Panc1 (cell line): ENCODE data around the gene CORO7. TPM values are rescaled to one million over a fixed set of nuclear protein-coding genes. Genes with fewer than 3 reads are reported as not detected.

ENCODE experiments used
- ATAC-seq: fragments of 200-7000 bp; cut with Tn5 transposase; 2 replicates; pipeline ENCODE4 v1.9.1; 2020; ENCODE audit warnings: mild to moderate bottlenecking, moderate library complexity
- BruUV-seq: library from RNA; stranded (reverse); fragments of 400-500 nt; replicated peaks from 2 replicates; lab custom pipeline; 2021; lab: Mats Ljungman, UMichigan
- CTCF ChIA-PET: fragments of 300-600 bp; sonication (Branson Sonifier 250); formaldehyde crosslinking; loops from one replicate; lab custom pipeline; 2022; ENCODE audit warnings: antibody characterized with exemption; lab: Charles Lee
- POLR2A ChIA-PET: fragments of 300-600 bp; sonication (Branson Sonifier 250); formaldehyde crosslinking; loops from one replicate; lab custom pipeline; 2022; ENCODE audit warnings: antibody characterized with exemption; lab: Charles Lee
- DNase-seq: peaks from one replicate; pipeline ENCODE4 v3.0.0-alpha.2; 2010; ENCODE audit warnings: low read depth, low spot score
- H3K27ac ChIP-seq: 2 replicates; pipeline ENCODE4 v1.5.1; 2011; ENCODE audit warnings: mild to moderate bottlenecking, low read length, inconsistent platforms
- H3K27me3 ChIP-seq: fragments of 200-500 bp; sonication (Bioruptor generic); 2 replicates; pipeline ENCODE4 v1.6.0; 2014; ENCODE audit warnings: low read length, inconsistent platforms; ENCODE audit not compliant: control insufficient read depth, insufficient read depth
- H3K36me3 ChIP-seq: fragments of 200-500 bp; sonication (Bioruptor generic); 2 replicates; pipeline ENCODE4 v1.5.1; 2014; ENCODE audit warnings: inconsistent platforms, mild to moderate bottlenecking, low read length, moderate library complexity; ENCODE audit not compliant: control insufficient read depth, insufficient read depth
- H3K4me1 ChIP-seq: 2 replicates; pipeline ENCODE4 v1.5.1; 2011; ENCODE audit warnings: inconsistent platforms, mild to moderate bottlenecking, low read length, moderate library complexity; ENCODE audit not compliant: control insufficient read depth, insufficient read depth
- H3K4me3 ChIP-seq, 2 experiments: 2 replicates each; pipeline ENCODE4 v1.5.1; 2011 to 2012; ENCODE audit warnings: low read depth in 2 of 2, low read length in 2 of 2, mild to moderate bottlenecking in 2 of 2, inconsistent platforms in 1 of 2, moderate library complexity in 1 of 2
- H3K9me3 ChIP-seq: fragments of 200-500 bp; sonication (Bioruptor generic); 2 replicates; pipeline ENCODE4 v1.5.1; 2014; ENCODE audit warnings: low read depth, mild to moderate bottlenecking, inconsistent platforms, low read length, moderate library complexity; ENCODE audit not compliant: control insufficient read depth, insufficient read depth
- CTCF ChIP-seq: fragments of 450-650 bp; IDR thresholded peaks from 2 replicates; pipeline ENCODE4 v1.5.1; 2017; ENCODE audit warnings: mild to moderate bottlenecking
- POLR2AphosphoS5 ChIP-seq: IDR thresholded peaks from 2 replicates; pipeline ENCODE4 v1.6.1; 2012; ENCODE audit warnings: mild to moderate bottlenecking, low read depth, low read length, moderate library complexity
- REST ChIP-seq, 2 experiments: IDR thresholded peaks; 2 replicates each; pipeline ENCODE4 v1.6.1; 2011 to 2012; ENCODE audit warnings: low read depth in 2 of 2, control low read depth in 1 of 2, low read length in 1 of 2, mild to moderate bottlenecking in 1 of 2, moderate library complexity in 1 of 2; ENCODE audit not compliant: insufficient read depth in 1 of 2
- SIN3A ChIP-seq: IDR thresholded peaks from 2 replicates; pipeline ENCODE4 v1.6.1; 2012; ENCODE audit warnings: low read depth, mild to moderate bottlenecking, low read length, moderate library complexity, borderline replicate concordance; ENCODE audit not compliant: insufficient read depth
- TCF7L2 ChIP-seq: IDR thresholded peaks from 2 replicates; pipeline ENCODE4 v1.6.1; 2011; ENCODE audit warnings: mild to moderate bottlenecking, low read depth, low read length, inconsistent platforms
- in situ Hi-C: cut with HindIII; loops from 2 replicates; pipeline ENCODE4 v1.10.0; 2016; ENCODE audit warnings: low sequenced_read_pairs, low pct_unique_long_range_greater_than_20kb
- intact Hi-C: fragments of 100-400 bp; cut with micrococcal nuclease; formaldehyde crosslinking; loops from one replicate; pipeline ENCODE4 v1.10.0; 2022; ENCODE audit not compliant: unreplicated experiment
- total RNA-seq: library from RNA; stranded (reverse); gene quantifications from one replicate; pipeline ENCODE4 v1.2.1, GENCODE V29; 2021; ENCODE audit not compliant: unreplicated experiment

CORO7 gene
- total RNA-seq, 1 experiment from 2014 or later = 37.5 TPM

- DNase-seq (no peak), ATAC-seq (no peak)
- Histone ChIP-seq H3K27ac (no peak overlapping the region), H3K36me3 (peaks cover 2% of the 10 kb centered on the region; the same call in 1 of the 2 replicates), H3K4me1 (peaks cover 7% of the 10 kb centered on the region), H3K9me3 (no peaks in the 10 kb centered on the region), H3K27me3 (no peaks in the 10 kb centered on the region), H3K4me3 (no peak overlapping the region)
- BruUV-seq = no TSS peak
- ChIA-PET CTCF (no interaction called here), POLR2A (no interaction called here)
- TF ChIP-seq POLR2AphosphoS5 (no peak), CTCF (no peak), SIN3A (no peak), TCF7L2 (no peak)
- intact Hi-C loops (no loop called here), in situ Hi-C loops (no loop called here)
Measured at GRCh38 chr16:4412159-4412558, 4.2 kb downstream of the CORO7 start.

- in situ Hi-C loops (no loop called here), intact Hi-C loops (no loop called here)
- Histone ChIP-seq H3K4me1 (peaks cover 7% of the 10 kb centered on the region), H3K36me3 (peaks cover 2% of the 10 kb centered on the region; the same call in 1 of the 2 replicates), H3K27me3 (no peaks in the 10 kb centered on the region), H3K4me3 (no peak overlapping the region), H3K9me3 (no peaks in the 10 kb centered on the region), H3K27ac (no peak overlapping the region)
- BruUV-seq = no TSS peak
- TF ChIP-seq SIN3A = no peak
- TF ChIP-seq CTCF = no peak
- DNase-seq (no peak), ATAC-seq (no peak)
- CTCF ChIA-PET = no interaction called here
- POLR2A ChIA-PET = no interaction called here
Measured at GRCh38 chr16:4411684-4412083, 4.7 kb downstream of the CORO7 start.

- BruUV-seq = no TSS peak
- Histone ChIP-seq H3K4me1 (peaks cover 7% of the 10 kb centered on the region), H3K9me3 (no peaks in the 10 kb centered on the region), H3K36me3 (peaks cover 2% of the 10 kb centered on the region; the same call in 1 of the 2 replicates), H3K4me3 (no peak overlapping the region), H3K27ac (no peak overlapping the region), H3K27me3 (no peaks in the 10 kb centered on the region)
- ChIA-PET CTCF (no interaction called here), POLR2A (no interaction called here)
- DNase-seq (no peak), ATAC-seq (no peak)
- intact Hi-C loops = no loop called here
- in situ Hi-C loops = no loop called here
- TF ChIP-seq TCF7L2 = no peak
- TF ChIP-seq SIN3A = no peak
- TF ChIP-seq REST (IDR thresholded peaks at IDR 0.05; ENCODE audit: insufficient read depth in 1 of 2, low read depth in 2 of 2, low read length in 1 of 2) = no peak
- no peak for TF ChIP-seq POLR2AphosphoS5
Measured at GRCh38 chr16:4410335-4411075, 5.9 kb downstream of the CORO7 start.
